Hepatocyte (in vitro differentiated cells): ENCODE measurements around the gene GCLM. TPM values are rescaled to one million over a fixed set of nuclear protein-coding genes. Genes with fewer than 3 reads are reported as not detected.

ENCODE experiments used
- DNase-seq: peaks from one replicate; pipeline ENCODE4 v3.0.0-alpha.2; 2016; ENCODE audit warnings: low spot score
- H2AFZ ChIP-seq: fragments of 200-600 bp; sonication (generic); 2 replicates; pipeline ENCODE4 v1.6.0; 2016; ENCODE audit warnings: antibody characterized with exemption, mild to moderate bottlenecking
- H3K27ac ChIP-seq: fragments of 200-600 bp; sonication (generic); 2 replicates; pipeline ENCODE4 v1.5.1; 2016; ENCODE audit warnings: mild to moderate bottlenecking
- H3K27me3 ChIP-seq: fragments of 200-600 bp; sonication (generic); 2 replicates; pipeline ENCODE4 v1.6.1; 2016
- H3K36me3 ChIP-seq: fragments of 200-600 bp; sonication (generic); replicated peaks from 2 replicates; pipeline ENCODE4 v1.5.1; 2016; ENCODE audit warnings: low read depth; ENCODE audit not compliant: insufficient read depth
- H3K4me1 ChIP-seq: fragments of 200-600 bp; sonication (generic); 2 replicates; pipeline ENCODE4 v1.5.1; 2016; ENCODE audit warnings: mild to moderate bottlenecking, moderate library complexity; ENCODE audit not compliant: insufficient read depth
- H3K4me2 ChIP-seq: fragments of 200-600 bp; sonication (generic); 2 replicates; pipeline ENCODE4 v1.6.0; 2016
- H3K4me3 ChIP-seq: fragments of 200-600 bp; sonication (generic); 2 replicates; pipeline ENCODE4 v1.5.1; 2016; ENCODE audit warnings: mild to moderate bottlenecking
- H3K79me2 ChIP-seq: fragments of 200-600 bp; sonication (generic); 2 replicates; pipeline ENCODE4 v1.6.0; 2017; ENCODE audit warnings: mild to moderate bottlenecking
- H3K9me2 ChIP-seq: fragments of 200-600 bp; sonication (generic); replicated peaks from 2 replicates; pipeline ENCODE4 v1.6.0; 2017; ENCODE audit warnings: mild to moderate bottlenecking; ENCODE audit not compliant: insufficient read depth
- H3K9me3 ChIP-seq: fragments of 200-600 bp; sonication (generic); 2 replicates; pipeline ENCODE4 v1.5.1; 2016; ENCODE audit warnings: low read depth, mild to moderate bottlenecking
- H4K20me1 ChIP-seq: fragments of 200-600 bp; sonication (generic); 2 replicates; pipeline ENCODE4 v1.6.0; 2016; ENCODE audit warnings: mild to moderate bottlenecking; ENCODE audit not compliant: insufficient read depth, poor library complexity, severe bottlenecking
- CTCF ChIP-seq: fragments of 200-600 bp; sonication (generic); IDR thresholded peaks from 2 replicates; pipeline ENCODE4 v1.5.1; 2016; ENCODE audit warnings: antibody characterized with exemption, mild to moderate bottlenecking; ENCODE audit not compliant: poor library complexity
- EZH2 ChIP-seq: fragments of 200-600 bp; sonication (generic); IDR thresholded peaks from 2 replicates; pipeline ENCODE4 v1.6.1; 2016; ENCODE audit warnings: antibody characterized with exemption, mild to moderate bottlenecking, borderline replicate concordance
- EZH2phosphoT487 ChIP-seq: fragments of 200-600 bp; sonication (generic); IDR thresholded peaks from one replicate; pipeline ENCODE4 v1.6.1; 2018; ENCODE audit warnings: antibody characterized with exemption, mild to moderate bottlenecking, low read depth, moderate library complexity; ENCODE audit not compliant: unreplicated experiment, severe bottlenecking
- WGBS: methylation state at CpG from one replicate; pipeline ENCODE4 v1.1.6; 2016; ENCODE audit warnings: low lambda C conversion rate; ENCODE audit errors: missing lambda C conversion rate; 5-methylcytosine and 5-hydroxymethylcytosine counted together
- polyA plus RNA-seq: library from polyadenylated mRNA; unstranded; fragments of >200 nt; fragmentation: Nextera tagmentation; extraction: Ambion mirVana; gene quantifications from 2 replicates; pipeline ENCODE4 v1.2.1, GENCODE V29; 2016
- total RNA-seq: library from RNA; depleted of rRNA; stranded (reverse); fragments of >200 nt; gene quantifications from 2 replicates; pipeline ENCODE4 v1.2.3, GENCODE V29; 2014

The GCLM gene
- total and polyA plus RNA-seq, 2 experiments from 2014 or later: 10.7 to 15.3 TPM

DNA sequence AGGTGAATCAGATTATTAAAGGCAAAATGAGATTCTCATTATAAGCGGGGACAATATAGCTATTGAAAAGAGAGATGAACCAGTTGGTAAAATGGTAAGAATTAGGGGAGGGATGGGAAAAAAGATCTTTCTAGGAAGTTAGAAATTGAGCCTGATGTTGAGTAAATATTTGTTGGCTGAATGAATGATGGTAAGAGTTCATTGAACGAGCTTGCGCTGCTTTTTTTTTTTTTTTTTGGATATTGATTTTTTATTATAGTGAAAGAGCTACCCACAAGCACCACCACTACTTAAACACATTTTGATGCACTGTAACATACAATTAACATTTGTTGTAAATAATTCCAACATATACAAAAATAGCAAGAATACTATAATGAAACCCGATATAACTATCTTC is 1.1 kb upstream of the GCLM start:
- no peaks in the 10 kb centered on the region for H3K9me2 ChIP-seq
- no peak overlapping the region for H2AFZ ChIP-seq
- no peak overlapping the region for H3K4me3 ChIP-seq
- no peaks in the 10 kb centered on the region for H4K20me1 ChIP-seq
- H3K36me3 ChIP-seq: no peaks in the 10 kb centered on the region
- peaks cover 24% of the 10 kb centered on the region for H3K79me2 ChIP-seq
- WGBS: 95% methylated on average over 4 of the region's 4 CpGs
- TF ChIP-seq CTCF (no peak), EZH2phosphoT487 (no peak), EZH2 (no peak)
- H3K27ac ChIP-seq: no peak overlapping the region
- peak overlapping the region; percentile 78 for H3K4me2 ChIP-seq
- H3K27me3 ChIP-seq: no peaks in the 10 kb centered on the region
- H3K4me1 ChIP-seq: peaks cover 11% of the 10 kb centered on the region
- no peaks in the 10 kb centered on the region for H3K9me3 ChIP-seq
- DNase-seq: no peak

DNA sequence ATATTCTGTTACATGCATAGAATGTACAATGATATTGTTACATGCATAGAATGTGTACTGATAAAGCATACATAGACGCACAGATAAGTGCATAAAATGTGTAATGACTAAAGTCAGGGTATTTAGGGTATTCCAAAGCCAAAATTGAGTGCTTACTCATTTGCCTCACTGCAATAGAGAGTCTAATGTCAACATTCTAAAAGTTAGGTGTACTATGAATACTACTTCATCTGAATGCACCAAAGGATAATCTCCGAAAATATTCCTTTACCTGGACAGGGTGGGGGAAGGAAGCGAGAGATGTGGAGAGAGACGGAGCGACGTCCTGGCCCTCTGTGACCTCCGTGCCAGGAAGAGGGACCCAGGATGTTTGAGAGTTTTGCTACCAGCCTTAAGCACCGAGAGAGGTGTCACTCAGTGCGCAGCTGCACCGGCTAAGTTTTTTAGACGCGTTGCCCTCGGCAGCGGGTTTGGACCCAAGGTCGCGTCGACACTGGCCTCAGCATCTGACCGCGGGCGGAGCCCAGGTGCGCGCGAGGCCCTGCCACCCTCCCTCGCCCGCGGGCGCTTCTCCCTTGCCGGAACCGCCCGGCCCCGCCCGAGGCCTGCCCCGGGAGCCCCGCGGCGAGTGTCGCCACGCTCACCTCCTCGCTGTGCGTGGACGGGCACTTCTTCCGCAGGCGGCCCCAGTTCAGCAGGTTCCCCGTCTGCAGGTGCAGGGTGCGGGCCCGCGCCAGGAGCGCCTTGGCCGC is 660 bp downstream of the GCLM start:
- no peaks in the 10 kb centered on the region for H3K27me3 ChIP-seq
- TF ChIP-seq EZH2phosphoT487 (no peak), EZH2 (no peak)
- WGBS: 2% methylated on average over 34 of the region's 49 CpGs
- H3K9me2 ChIP-seq: no peaks in the 10 kb centered on the region
- H3K36me3 ChIP-seq: no peaks in the 10 kb centered on the region
- H3K9me3 ChIP-seq: no peaks in the 10 kb centered on the region
- H3K4me2 ChIP-seq: peak overlapping the region; percentile 78
- H3K79me2 ChIP-seq: peaks cover 27% of the 10 kb centered on the region
- H4K20me1 ChIP-seq: no peaks in the 10 kb centered on the region
- H3K4me1 ChIP-seq: peaks cover 11% of the 10 kb centered on the region
- peak overlapping the region; percentile 53 for H2AFZ ChIP-seq
- peak overlapping the region; percentile 68 for H3K4me3 ChIP-seq
- peak; percentile 68 for DNase-seq
- H3K27ac ChIP-seq: peak overlapping the region; percentile 79

GRCh38 chr1:93907718-93908117 is 1.5 kb downstream of the GCLM start:
- WGBS: 64% methylated on average over 3 of the region's 3 CpGs
- Histone ChIP-seq H3K4me2 (peak overlapping the region; percentile 78), H3K9me2 (no peaks in the 10 kb centered on the region), H3K79me2 (peaks cover 32% of the 10 kb centered on the region), H4K20me1 (no peaks in the 10 kb centered on the region), H3K27me3 (no peaks in the 10 kb centered on the region), H3K4me3 (no peak overlapping the region), H3K4me1 (peaks cover 11% of the 10 kb centered on the region), H3K27ac (no peak overlapping the region), H3K36me3 (no peaks in the 10 kb centered on the region), H2AFZ (no peak overlapping the region), H3K9me3 (no peaks in the 10 kb centered on the region)
- peak; percentile 26 for DNase-seq
- TF ChIP-seq EZH2 (no peak), CTCF (no peak), EZH2phosphoT487 (no peak)

- Histone ChIP-seq H3K4me1 (peaks cover 11% of the 10 kb centered on the region), H3K4me2 (no peak overlapping the region), H3K4me3 (no peak overlapping the region), H3K27ac (no peak overlapping the region), H3K79me2 (peaks cover 33% of the 10 kb centered on the region), H3K27me3 (no peaks in the 10 kb centered on the region), H3K9me2 (no peaks in the 10 kb centered on the region), H3K9me3 (no peaks in the 10 kb centered on the region), H3K36me3 (no peaks in the 10 kb centered on the region), H4K20me1 (no peaks in the 10 kb centered on the region), H2AFZ (no peak overlapping the region)
- TF ChIP-seq CTCF (no peak), EZH2phosphoT487 (no peak), EZH2 (no peak)
- WGBS: 92% methylated on average over 3 of the region's 3 CpGs
- DNase-seq: no peak
Measured at GRCh38 chr1:93906480-93906879, 2.8 kb downstream of the GCLM start.
